Kidney capillary endothelial cell (primary cell): ENCODE measurements around the gene CCDC60.

Source experiments
- DNase-seq: peaks from one replicate; pipeline ENCODE4 v3.0.0-alpha.2; 2018; ENCODE audit warnings: low spot score

CCDC60 gene

GRCh38 chr12:119384340-119384739 lies 49.8 kb downstream of the CCDC60 start:
- DNase-seq: no peak

- DNase-seq: no peak
These were observed 51.1 kb downstream of the CCDC60 start for GRCh38 chr12:119385659-119386058.

- no peak for DNase-seq
These were observed 55.2 kb downstream of the CCDC60 start for GRCh38 chr12:119389687-119390086.

GRCh38 chr12:119391673-119392072 lies 57.1 kb downstream of the CCDC60 start:
- DNase-seq: no peak

GRCh38 chr12:119393677-119394076 lies 59.1 kb downstream of the CCDC60 start:
- no peak for DNase-seq

- DNase-seq: no peak
These were observed 63.0 kb downstream of the CCDC60 start for GRCh38 chr12:119397540-119397939.

- no peak for DNase-seq
These were observed 63.7 kb downstream of the CCDC60 start for GRCh38 chr12:119398190-119398589.

- DNase-seq: no peak
These were observed 64.8 kb downstream of the CCDC60 start for GRCh38 chr12:119399301-119399700.

GRCh38 chr12:119406308-119406707 lies 71.8 kb downstream of the CCDC60 start:
- no peak for DNase-seq

- DNase-seq: no peak
These were observed 72.3 kb downstream of the CCDC60 start for GRCh38 chr12:119406811-119407210.

- DNase-seq: no peak
These were observed 74.5 kb downstream of the CCDC60 start for GRCh38 chr12:119409043-119409442.

GRCh38 chr12:119410396-119410795 lies 75.9 kb downstream of the CCDC60 start:
- no peak for DNase-seq

GRCh38 chr12:119412306-119412705 lies 77.8 kb downstream of the CCDC60 start:
- DNase-seq: no peak

GRCh38 chr12:119412811-119413794 lies 78.6 kb downstream of the CCDC60 start:
- peak; percentile 69 for DNase-seq

GRCh38 chr12:119415714-119416113 lies 81.2 kb downstream of the CCDC60 start:
- no peak for DNase-seq

- DNase-seq: no peak
These were observed 82.9 kb downstream of the CCDC60 start for GRCh38 chr12:119417440-119417839.

- no peak for DNase-seq
These were observed 84.9 kb downstream of the CCDC60 start for GRCh38 chr12:119419381-119419780.

- no peak for DNase-seq
These were observed 88.8 kb downstream of the CCDC60 start for GRCh38 chr12:119423285-119423684.

- DNase-seq: no peak
These were observed 91.1 kb downstream of the CCDC60 start for GRCh38 chr12:119425623-119426022.

- no peak for DNase-seq
These were observed 96.6 kb downstream of the CCDC60 start for GRCh38 chr12:119431151-119431550.

GRCh38 chr12:119432949-119433348 lies 98.4 kb downstream of the CCDC60 start:
- no peak for DNase-seq

GRCh38 chr12:119440803-119441360 lies 106.4 kb downstream of the CCDC60 start:
- DNase-seq: no peak

GRCh38 chr12:119444462-119445044 lies 110.0 kb downstream of the CCDC60 start:
- peak; percentile 71 for DNase-seq
